GM18873 (cell line): ENCODE data around the gene ODAD4.
A peak's percentile ranks its signal among the peaks of the same experiment; 100 is the strongest.

Experiments used
- ATAC-seq: cut with Tn5 transposase; IDR thresholded peaks from one replicate; pipeline ENCODE4 v1.9.1; 2021; ENCODE audit warnings: mild to moderate bottlenecking, moderate library complexity, moderate number of reproducible peaks; ENCODE audit not compliant: unreplicated experiment, low FRiP score

ODAD4 gene, protein sequence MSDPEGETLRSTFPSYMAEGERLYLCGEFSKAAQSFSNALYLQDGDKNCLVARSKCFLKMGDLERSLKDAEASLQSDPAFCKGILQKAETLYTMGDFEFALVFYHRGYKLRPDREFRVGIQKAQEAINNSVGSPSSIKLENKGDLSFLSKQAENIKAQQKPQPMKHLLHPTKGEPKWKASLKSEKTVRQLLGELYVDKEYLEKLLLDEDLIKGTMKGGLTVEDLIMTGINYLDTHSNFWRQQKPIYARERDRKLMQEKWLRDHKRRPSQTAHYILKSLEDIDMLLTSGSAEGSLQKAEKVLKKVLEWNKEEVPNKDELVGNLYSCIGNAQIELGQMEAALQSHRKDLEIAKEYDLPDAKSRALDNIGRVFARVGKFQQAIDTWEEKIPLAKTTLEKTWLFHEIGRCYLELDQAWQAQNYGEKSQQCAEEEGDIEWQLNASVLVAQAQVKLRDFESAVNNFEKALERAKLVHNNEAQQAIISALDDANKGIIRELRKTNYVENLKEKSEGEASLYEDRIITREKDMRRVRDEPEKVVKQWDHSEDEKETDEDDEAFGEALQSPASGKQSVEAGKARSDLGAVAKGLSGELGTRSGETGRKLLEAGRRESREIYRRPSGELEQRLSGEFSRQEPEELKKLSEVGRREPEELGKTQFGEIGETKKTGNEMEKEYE

DNA sequence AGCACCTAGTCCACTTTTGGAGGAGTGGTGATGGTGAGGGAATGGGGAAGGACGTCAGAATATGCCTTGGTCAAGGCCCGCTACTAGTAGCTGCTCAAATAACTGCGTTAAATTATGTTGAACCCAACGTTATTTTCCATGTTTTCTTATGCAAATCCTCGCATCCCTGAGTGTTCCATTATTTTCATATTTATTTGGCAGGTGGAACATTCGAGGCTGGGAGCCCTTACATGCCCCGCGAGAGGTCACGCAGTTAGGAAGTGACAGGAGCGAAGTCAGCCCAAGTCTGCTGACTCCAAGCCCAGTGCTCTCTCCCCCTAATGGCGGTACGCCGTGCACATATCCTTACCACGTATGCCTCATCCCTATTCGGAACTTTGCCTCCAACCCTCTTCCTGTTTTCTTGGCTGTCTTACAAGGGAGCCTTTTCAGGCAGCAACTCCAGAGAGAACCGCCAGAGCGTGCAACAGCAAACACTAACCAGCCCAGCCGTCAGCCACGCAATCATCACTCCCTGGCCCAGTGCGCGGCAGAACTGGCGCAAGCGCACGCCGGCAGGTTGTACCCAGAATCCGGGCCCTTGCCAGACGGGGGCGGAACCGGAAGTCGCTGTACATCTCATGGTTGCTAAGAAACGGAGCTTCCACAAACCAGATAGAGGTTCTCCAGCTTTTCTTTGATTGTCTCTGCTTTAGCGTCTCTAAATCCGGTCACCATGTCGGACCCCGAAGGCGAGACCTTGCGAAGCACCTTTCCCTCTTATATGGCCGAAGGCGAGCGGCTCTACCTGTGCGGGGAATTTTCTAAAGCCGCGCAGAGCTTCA is at the start of gene ODAD4:
Gene ODAD4, plus strand, starts transcription at position 609 of the 824 bp plus-strand sequence. Its CDS starts 107 bp downstream, at position 716.
- peak; percentile 89 for ATAC-seq

- no peak for ATAC-seq
Measured at GRCh38 chr17:41882756-41883155, 47.7 kb upstream of the ODAD4 start.

DNA sequence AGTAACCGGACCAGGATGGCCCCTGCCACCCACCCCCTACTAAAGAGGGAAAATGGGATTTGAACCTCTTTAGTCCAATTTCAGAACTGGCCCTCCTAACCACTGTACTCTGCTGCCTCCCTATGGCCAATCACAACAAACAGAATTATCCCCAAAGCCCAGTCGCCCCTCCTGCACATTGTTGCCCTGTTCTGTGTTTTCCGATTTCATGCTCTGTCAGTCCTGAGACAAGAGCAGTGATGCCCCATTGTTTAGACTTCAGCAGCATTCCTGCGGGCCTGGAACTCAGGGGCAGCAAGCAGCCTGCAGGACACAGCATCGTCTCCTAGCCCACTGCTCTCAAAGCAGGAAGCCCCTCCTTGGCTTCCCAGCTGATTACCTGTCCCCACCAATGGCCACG is 44.7 kb upstream of the ODAD4 start:
- no peak for ATAC-seq

GRCh38 chr17:41888332-41888965 is 42.0 kb upstream of the ODAD4 start:
- ATAC-seq: no peak

DNA sequence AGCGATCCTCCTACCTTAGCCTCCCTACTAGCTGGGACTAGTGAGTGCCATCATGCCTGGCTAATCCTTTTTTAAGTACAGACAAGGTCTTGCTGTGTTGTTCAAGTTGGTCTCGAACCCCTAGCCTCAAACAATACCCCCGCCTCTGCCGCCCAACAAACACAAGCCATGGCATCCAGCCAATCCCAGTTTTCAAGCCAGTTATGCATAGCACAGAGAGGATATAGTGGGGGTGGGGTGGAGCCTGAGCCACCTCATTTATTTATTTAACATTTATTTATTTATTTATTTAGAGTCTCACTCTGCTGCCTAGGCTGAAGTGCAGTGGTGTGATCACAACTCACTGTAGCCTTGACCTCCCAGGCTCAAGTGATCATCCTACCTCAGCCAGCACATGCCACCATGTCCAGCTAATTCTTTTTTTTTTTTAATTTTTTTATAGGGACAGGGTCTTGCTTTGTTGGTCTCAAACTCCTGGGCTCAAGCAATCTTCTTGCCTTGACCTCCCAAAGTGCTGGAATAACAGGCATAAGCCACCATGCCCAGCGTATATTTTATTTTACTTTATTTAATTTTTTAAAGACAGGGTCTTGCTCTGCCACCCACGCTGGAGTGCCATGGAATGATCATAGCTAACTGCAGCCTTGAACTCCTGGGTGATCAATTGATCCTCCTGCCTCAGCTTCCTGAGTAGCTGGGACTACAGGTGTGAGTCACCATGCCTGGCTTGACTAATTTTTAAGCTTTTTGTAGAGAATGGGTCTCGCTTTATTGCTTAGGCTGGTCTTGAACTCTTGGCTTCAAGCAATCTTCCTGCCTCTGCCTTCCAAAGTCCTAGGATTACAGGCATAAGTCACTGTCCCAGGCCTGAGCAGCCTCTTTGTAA is 39.0 kb upstream of the ODAD4 start:
- no peak for ATAC-seq

DNA sequence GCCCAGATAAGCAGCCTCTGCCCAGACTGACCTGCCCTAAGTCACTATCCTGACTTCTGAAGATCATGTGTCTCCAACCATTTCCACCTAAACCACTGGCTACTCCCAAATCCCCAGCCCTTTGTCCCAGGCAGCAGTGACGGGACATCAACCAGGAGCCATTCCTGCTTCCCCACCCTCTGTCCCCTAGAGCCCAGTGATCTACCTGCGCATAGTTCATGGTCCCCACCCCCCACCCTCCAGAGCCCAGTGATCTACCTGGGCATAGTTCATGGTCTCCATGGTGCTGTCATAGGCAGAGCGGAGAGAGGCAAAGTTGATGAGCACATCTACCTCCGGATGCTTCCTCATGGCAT is 38.4 kb upstream of the ODAD4 start:
- no peak for ATAC-seq

DNA sequence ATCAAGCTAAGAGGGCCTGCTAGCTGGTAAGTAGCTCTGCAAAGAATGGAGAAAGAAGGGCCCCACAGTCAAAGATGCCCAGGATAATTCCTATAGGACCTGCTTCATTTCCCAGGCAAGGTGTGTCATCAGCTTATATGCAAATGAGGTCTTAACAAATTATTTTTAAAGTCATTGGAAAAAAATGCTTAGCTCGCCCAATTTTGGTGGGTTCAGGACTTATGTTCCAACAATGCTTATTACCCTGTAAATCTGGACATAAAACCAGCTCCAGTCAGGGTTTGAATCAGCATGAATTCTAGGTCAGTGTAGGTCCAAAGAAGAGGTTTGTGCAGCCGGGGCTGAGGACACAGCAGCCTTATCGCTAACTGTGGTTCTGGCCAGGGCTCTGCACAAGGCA is 37.0 kb upstream of the ODAD4 start:
- no peak for ATAC-seq

DNA sequence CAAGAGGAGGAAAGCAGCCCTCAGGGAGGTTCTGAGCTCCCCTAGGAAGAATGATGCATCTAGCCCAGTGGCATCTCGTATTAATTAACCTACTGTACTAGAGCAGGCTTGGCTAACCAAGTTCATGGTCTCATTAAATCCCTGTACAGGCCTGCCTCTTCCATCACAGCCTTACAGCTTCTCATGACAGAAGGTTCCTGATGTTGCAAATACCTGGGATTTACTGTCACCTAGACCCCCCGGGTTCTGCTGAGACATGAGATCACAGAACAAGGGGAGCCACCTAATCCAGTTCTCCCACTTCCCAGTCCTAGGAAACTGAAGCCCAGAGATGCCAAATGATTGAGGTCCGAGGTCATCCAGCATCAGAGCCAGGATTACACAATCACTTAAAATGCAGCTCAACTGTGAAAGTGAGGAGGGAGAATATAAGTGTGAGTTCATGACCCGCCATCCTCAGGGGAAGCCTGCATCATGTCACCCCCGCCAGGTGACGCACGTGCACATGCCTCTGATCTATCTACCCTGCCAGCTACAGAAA is 35.6 kb upstream of the ODAD4 start:
- ATAC-seq: no peak

DNA sequence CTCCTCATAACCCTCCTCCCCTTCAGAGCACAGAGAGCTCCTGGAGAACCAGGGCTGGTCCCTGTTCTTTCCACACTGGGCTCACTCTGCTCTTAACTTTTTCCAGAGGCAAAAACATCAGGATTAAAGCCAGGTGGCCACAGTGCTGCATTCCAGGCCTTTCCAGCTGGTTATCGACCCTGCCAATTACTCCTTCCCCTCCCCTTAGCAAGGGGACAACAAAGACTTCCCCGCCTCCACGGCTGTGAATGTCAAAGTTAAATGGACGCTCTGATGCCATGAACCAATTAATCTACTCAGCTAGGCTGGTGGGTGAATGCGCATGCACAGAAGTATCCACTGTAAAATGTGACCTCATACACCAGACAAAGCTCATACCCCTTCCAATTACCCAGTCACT is 34.8 kb upstream of the ODAD4 start:
- ATAC-seq: no peak

DNA sequence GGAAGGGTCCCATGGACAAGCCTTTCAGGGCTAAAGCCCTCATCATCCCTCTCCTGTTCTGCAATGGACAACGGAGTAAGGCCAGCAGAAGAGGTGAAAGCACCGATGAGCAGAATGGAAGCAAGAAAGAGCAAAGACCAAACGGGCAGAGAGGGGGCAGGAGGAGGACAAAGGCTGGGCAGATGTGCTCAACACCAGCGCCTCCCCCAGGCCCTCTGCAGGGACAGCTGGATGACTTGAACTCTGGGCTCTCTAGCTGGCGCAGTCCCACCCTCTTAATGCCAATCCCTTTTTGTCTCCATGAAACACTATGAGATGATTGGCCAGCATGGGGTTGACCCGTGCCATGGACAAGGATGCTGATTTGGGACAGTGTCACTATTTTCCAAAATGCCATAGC is 33.7 kb upstream of the ODAD4 start:
- ATAC-seq: no peak

DNA sequence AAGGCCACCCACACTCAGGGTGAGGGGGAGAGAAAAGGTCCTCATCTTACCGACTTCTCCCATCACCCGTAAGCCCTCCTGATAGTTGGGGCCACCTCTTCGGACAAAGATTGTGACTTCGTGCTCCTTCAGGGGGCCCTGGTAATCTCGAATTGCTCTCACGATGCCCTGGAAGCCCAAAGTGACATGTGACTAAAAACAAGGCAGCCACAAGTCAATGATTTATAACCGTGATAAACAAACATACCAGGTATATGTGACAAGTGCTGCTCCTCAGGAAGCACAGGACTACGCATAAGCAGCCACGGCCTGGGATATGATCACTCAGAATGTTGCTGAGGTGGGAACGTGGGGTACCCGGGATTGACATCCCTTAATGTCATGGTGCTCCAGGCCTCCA is 28.8 kb upstream of the ODAD4 start:
- ATAC-seq: no peak

DNA sequence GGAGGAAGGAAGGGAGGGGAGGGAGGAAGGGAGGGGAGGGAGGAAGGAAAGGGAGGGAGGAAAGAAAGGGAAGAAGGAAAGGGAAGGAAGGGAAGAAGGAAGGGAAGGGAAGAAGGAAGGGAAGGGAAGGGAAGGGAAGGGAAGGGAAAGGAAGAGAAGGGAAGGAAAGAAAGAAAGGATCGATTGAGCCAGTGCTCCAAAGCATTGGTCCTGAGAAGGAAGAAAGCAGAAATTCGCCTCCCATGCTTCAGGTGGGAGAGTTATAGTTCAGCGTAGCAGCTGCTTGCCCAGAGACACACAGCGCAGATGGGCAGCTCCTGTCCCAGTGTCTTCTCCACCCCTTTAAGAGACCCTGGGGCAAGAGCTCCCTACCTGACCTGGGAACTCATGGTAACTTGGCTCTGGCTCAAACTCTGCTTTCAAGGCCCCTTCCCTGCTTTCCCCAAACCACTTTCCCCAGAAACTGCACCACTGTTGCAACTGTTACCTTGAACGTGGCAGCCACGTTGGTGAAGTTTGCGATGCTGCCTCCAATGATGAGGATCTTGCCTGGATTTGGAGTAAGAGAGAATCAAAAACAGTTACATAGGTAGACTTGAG is 26.1 kb upstream of the ODAD4 start:
- no peak for ATAC-seq

GRCh38 chr17:41905172-41905571 is 25.2 kb upstream of the ODAD4 start:
- no peak for ATAC-seq

GRCh38 chr17:41906465-41907184 is 23.8 kb upstream of the ODAD4 start:
- no peak for ATAC-seq

GRCh38 chr17:41907185-41907556 is 23.2 kb upstream of the ODAD4 start:
- ATAC-seq: no peak

- no peak for ATAC-seq
Measured at GRCh38 chr17:41907633-41908539, 22.5 kb upstream of the ODAD4 start.

DNA sequence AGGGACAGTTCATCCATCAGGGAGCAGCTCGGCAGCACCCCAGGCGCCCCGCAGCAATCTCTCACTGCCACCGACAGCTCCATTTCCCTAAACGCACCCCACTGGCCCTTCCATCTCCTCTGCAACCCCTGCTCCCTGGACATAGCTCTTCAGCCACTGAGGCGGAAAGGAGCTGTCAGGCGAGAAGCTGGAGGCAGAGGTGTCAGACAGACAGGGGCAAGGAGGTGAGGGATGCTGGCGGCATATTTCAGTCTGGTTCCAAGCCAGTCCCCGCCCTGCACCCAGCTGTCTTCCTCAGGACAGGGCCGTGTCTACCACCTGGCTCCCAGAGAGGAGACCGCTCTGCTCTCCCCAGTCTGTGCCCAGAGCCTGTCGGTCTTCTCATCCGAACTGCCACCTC is 21.3 kb upstream of the ODAD4 start:
- ATAC-seq: no peak
